Fibroblast of pulmonary artery (primary cell): ENCODE data around the gene APOA1.

ENCODE experiments used
- DNase-seq: peaks from one replicate; pipeline ENCODE4 v3.0.0-alpha.2; 2010; ENCODE audit warnings: low read depth
- H3K4me3 ChIP-seq: replicated peaks from 2 replicates; pipeline ENCODE4 v1.5.1; 2011; ENCODE audit warnings: low read depth, mild to moderate bottlenecking, control low read depth, low read length, moderate library complexity
- TF ChIP-seq, protein P1 (sequence below): IDR thresholded peaks from 2 replicates; pipeline ENCODE4 v1.5.1; 2011; ENCODE audit warnings: mild to moderate bottlenecking, control low read depth, low read length, inconsistent platforms; ENCODE audit errors: missing control alignments

Gene APOA1

DNA sequence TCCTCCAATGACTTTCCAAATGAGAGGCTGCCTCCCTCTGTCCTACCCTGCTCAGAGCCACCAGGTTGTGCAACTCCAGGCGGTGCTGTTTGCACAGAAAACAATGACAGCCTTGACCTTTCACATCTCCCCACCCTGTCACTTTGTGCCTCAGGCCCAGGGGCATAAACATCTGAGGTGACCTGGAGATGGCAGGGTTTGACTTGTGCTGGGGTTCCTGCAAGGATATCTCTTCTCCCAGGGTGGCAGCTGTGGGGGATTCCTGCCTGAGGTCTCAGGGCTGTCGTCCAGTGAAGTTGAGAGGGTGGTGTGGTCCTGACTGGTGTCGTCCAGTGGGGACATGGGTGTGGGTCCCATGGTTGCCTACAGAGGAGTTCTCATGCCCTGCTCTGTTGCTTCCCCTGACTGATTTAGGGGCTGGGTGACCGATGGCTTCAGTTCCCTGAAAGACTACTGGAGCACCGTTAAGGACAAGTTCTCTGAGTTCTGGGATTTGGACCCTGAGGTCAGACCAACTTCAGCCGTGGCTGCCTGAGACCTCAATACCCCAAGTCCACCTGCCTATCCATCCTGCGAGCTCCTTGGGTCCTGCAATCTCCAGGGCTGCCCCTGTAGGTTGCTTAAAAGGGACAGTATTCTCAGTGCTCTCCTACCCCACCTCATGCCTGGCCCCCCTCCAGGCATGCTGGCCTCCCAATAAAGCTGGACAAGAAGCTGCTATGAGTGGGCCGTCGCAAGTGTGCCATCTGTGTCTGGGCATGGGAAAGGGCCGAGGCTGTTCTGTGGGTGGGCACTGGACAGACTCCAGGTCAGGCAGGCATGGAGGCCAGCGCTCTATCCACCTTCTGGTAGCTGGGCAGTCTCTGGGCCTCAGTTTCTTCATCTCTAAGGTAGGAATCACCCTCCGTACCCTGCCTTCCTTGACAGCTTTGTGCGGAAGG is 4.8 kb downstream of the APOA1 start:
- TF ChIP-seq, protein P1, sequence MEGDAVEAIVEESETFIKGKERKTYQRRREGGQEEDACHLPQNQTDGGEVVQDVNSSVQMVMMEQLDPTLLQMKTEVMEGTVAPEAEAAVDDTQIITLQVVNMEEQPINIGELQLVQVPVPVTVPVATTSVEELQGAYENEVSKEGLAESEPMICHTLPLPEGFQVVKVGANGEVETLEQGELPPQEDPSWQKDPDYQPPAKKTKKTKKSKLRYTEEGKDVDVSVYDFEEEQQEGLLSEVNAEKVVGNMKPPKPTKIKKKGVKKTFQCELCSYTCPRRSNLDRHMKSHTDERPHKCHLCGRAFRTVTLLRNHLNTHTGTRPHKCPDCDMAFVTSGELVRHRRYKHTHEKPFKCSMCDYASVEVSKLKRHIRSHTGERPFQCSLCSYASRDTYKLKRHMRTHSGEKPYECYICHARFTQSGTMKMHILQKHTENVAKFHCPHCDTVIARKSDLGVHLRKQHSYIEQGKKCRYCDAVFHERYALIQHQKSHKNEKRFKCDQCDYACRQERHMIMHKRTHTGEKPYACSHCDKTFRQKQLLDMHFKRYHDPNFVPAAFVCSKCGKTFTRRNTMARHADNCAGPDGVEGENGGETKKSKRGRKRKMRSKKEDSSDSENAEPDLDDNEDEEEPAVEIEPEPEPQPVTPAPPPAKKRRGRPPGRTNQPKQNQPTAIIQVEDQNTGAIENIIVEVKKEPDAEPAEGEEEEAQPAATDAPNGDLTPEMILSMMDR = no peak
- H3K4me3 ChIP-seq = no peak overlapping the region
- DNase-seq = no peak

DNA sequence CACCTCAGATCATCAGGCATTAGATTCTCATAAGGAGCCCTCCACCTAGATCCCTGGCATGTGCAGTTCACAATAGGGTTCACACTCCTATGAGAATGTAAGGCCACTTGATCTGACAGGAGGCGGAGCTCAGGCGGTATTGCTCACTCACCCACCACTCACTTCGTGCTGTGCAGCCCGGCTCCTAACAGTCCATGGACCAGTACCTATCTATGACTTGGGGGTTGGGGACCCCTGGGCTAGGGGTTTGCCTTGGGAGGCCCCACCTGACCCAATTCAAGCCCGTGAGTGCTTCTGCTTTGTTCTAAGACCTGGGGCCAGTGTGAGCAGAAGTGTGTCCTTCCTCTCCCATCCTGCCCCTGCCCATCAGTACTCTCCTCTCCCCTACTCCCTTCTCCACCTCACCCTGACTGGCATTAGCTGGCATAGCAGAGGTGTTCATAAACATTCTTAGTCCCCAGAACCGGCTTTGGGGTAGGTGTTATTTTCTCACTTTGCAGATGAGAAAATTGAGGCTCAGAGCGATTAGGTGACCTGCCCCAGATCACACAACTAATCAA is 5.6 kb downstream of the APOA1 start:
- TF ChIP-seq, protein P1 = no peak
- DNase-seq = no peak
- no peak overlapping the region for H3K4me3 ChIP-seq

DNA sequence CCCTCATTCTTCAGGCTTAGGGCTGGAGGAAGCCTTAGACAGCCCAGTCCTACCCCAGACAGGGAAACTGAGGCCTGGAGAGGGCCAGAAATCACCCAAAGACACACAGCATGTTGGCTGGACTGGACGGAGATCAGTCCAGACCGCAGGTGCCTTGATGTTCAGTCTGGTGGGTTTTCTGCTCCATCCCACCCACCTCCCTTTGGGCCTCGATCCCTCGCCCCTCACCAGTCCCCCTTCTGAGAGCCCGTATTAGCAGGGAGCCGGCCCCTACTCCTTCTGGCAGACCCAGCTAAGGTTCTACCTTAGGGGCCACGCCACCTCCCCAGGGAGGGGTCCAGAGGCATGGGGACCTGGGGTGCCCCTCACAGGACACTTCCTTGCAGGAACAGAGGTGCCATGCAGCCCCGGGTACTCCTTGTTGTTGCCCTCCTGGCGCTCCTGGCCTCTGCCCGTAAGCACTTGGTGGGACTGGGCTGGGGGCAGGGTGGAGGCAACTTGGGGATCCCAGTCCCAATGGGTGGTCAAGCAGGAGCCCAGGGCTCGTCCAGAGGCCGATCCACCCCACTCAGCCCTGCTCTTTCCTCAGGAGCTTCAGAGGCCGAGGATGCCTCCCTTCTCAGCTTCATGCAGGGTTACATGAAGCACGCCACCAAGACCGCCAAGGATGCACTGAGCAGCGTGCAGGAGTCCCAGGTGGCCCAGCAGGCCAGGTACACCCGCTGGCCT is 7.1 kb downstream of the APOA1 start:
- H3K4me3 ChIP-seq = no peak overlapping the region
- no peak for DNase-seq
- TF ChIP-seq, protein P1 = no peak

DNA sequence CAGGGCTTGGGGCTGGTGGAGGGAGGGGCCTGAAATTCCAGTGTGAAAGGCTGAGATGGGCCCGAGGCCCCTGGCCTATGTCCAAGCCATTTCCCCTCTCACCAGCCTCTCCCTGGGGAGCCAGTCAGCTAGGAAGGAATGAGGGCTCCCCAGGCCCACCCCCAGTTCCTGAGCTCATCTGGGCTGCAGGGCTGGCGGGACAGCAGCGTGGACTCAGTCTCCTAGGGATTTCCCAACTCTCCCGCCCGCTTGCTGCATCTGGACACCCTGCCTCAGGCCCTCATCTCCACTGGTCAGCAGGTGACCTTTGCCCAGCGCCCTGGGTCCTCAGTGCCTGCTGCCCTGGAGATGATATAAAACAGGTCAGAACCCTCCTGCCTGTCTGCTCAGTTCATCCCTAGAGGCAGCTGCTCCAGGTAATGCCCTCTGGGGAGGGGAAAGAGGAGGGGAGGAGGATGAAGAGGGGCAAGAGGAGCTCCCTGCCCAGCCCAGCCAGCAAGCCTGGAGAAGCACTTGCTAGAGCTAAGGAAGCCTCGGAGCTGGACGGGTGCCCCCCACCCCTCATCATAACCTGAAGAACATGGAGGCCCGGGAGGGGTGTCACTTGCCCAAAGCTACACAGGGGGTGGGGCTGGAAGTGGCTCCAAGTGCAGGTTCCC is 7.8 kb downstream of the APOA1 start, which contains the start of gene APOC3:
Gene APOC3, plus strand, starts transcription at position 383 of the 659 bp plus-strand sequence. CDS start 676 bp downstream, outside the sequence.
- DNase-seq = peak; percentile 51
- no peak within 1 kb of the TSS for H3K4me3 ChIP-seq
- TF ChIP-seq, protein P1 = no peak

DNA sequence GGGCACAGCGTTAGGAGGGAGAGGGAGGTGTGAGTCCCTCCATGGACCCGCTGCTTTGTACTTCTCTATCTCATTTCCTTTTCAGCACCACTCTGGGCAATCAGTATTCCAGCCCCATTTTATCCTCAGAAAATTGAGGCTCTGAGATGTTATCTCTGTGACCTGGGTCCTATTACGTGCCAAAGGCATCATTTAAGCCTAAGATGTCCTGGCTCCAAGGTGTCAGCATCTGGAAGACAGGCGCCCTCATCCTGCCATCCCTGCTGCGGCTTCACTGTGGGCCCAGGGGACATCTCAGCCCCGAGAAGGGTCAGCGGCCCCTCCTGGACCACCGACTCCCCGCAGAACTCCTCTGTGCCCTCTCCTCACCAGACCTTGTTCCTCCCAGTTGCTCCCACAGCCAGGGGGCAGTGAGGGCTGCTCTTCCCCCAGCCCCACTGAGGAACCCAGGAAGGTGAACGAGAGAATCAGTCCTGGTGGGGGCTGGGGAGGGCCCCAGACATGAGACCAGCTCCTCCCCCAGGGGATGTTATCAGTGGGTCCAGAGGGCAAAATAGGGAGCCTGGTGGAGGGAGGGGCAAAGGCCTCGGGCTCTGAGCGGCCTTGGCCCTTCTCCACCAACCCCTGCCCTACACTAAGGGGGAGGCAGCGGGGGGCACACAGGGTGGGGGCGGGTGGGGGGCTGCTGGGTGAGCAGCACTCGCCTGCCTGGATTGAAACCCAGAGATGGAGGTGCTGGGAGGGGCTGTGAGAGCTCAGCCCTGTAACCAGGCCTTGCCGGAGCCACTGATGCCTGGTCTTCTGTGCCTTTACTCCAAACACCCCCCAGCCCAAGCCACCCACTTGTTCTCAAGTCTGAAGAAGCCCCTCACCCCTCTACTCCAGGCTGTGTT is 8.5 kb downstream of the APOA1 start:
- DNase-seq = no peak
- H3K4me3 ChIP-seq = no peak overlapping the region
- TF ChIP-seq, protein P1 = no peak

DNA sequence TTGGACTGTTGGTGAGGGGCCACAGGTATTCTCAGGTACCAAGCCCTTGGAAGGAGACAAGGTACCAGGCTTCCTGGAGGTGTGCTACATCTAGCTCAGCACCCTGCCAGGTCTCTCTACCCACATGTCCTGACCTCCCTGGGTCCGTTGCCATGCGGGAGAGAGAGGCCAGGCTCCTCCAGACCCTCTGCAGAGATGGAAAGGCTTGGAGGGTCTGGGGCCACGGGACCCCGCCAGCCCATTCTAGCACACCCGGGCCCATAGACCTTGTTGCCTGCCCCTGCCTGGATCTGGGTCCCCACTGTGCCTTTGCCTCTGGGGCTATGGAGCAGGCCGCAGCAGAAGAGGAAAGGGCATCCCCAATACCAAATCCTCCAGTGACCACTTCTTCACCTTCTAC is 10.0 kb downstream of the APOA1 start:
- no peak for DNase-seq
- H3K4me3 ChIP-seq = no peak overlapping the region
- TF ChIP-seq, protein P1 = no peak
